Uterus (tissue), 2 donors: Measurements from ENCODE around the gene TBC1D2B.

ENCODE experiments used
- POLR2A ChIP-seq, 2 donors: fragments of 450-650 bp; IDR thresholded peaks; one replicate each; pipeline ENCODE4 v1.6.1; 2016; ENCODE audit warnings: antibody characterized with exemption in 2 of 2, mild to moderate bottlenecking in 1 of 2, moderate library complexity in 1 of 2
- TF ChIP-seq, protein P1 (sequence below), 4 experiments: fragments of 200-600 bp in 2 of 4; fragments of 450-650 bp in 2 of 4; sonication (generic) in 2 of 4; IDR thresholded peaks; one replicate each; pipeline ENCODE4 v1.5.1; 2016 to 2019; ENCODE audit warnings: antibody characterized with exemption in 4 of 4, mild to moderate bottlenecking in 2 of 4, moderate library complexity in 1 of 4

DNA sequence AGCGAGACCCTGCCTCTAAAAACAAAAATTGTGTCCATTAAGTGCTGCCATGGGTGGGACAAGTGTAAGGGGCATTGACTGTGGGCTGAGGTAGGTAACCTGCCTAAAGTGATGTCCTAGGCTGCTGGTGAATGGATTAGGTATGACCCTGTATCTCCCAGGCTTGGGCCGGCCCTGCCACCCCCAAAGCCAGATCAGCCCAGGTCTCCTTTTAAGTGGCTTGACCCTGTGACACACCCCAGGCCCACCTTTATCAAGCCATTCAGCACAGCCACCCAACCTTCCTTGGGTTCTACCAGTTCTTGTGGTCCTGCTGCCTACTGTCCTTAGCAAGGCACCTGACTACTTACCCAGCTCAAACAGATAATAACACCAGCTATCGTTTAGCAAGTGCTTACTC is 35.0 kb upstream of the TBC1D2B start:
- no peak for TF ChIP-seq POLR2A (IDR thresholded peaks at IDR 0.05)
- TF ChIP-seq, protein P1, sequence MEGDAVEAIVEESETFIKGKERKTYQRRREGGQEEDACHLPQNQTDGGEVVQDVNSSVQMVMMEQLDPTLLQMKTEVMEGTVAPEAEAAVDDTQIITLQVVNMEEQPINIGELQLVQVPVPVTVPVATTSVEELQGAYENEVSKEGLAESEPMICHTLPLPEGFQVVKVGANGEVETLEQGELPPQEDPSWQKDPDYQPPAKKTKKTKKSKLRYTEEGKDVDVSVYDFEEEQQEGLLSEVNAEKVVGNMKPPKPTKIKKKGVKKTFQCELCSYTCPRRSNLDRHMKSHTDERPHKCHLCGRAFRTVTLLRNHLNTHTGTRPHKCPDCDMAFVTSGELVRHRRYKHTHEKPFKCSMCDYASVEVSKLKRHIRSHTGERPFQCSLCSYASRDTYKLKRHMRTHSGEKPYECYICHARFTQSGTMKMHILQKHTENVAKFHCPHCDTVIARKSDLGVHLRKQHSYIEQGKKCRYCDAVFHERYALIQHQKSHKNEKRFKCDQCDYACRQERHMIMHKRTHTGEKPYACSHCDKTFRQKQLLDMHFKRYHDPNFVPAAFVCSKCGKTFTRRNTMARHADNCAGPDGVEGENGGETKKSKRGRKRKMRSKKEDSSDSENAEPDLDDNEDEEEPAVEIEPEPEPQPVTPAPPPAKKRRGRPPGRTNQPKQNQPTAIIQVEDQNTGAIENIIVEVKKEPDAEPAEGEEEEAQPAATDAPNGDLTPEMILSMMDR (IDR thresholded peaks at IDR 0.05): no peak
